Activated naive CD4-positive, alpha-beta T cell treated with anti-CD3 and anti-CD28 coated beads, Interleukin-2, amount 50 U/mL, for 16 hours (primary cell): ENCODE data around the gene CXXC4.

Source experiments
- DNase-seq: peaks from one replicate; pipeline ENCODE4 v3.0.0-alpha.2; 2020

CXXC4 gene

GRCh38 chr4:104486716-104487504 is 7.8 kb downstream of the CXXC4 start:
- DNase-seq = no peak

- no peak for DNase-seq
Measured at GRCh38 chr4:104475652-104476051, 19.0 kb downstream of the CXXC4 start.

GRCh38 chr4:104472766-104473165 is 21.9 kb downstream of the CXXC4 start:
- DNase-seq = no peak

- no peak for DNase-seq
Measured at GRCh38 chr4:104470770-104471169, 23.9 kb downstream of the CXXC4 start.

GRCh38 chr4:104469794-104470193 is 24.9 kb downstream of the CXXC4 start:
- no peak for DNase-seq

- DNase-seq = no peak
Measured at GRCh38 chr4:104465619-104466018, 29.1 kb downstream of the CXXC4 start.

GRCh38 chr4:104465201-104465600 is 29.5 kb downstream of the CXXC4 start:
- DNase-seq = no peak

GRCh38 chr4:104462641-104463040 is 32.1 kb downstream of the CXXC4 start:
- no peak for DNase-seq

GRCh38 chr4:104457308-104457981 is 37.2 kb downstream of the CXXC4 start:
- DNase-seq = no peak

GRCh38 chr4:104451573-104451972 is 43.1 kb downstream of the CXXC4 start:
- DNase-seq = no peak

GRCh38 chr4:104449537-104449936 is 45.2 kb downstream of the CXXC4 start:
- DNase-seq = no peak

- DNase-seq = no peak
Measured at GRCh38 chr4:104447294-104447693, 47.4 kb downstream of the CXXC4 start.

- DNase-seq = no peak
Measured at GRCh38 chr4:104446431-104447278, 48.0 kb downstream of the CXXC4 start.

- no peak for DNase-seq
Measured at GRCh38 chr4:104444685-104445084, 50.0 kb downstream of the CXXC4 start.

GRCh38 chr4:104436542-104436941 is 58.2 kb downstream of the CXXC4 start:
- no peak for DNase-seq

GRCh38 chr4:104429150-104429741 is 65.4 kb downstream of the CXXC4 start:
- no peak for DNase-seq

- no peak for DNase-seq
Measured at GRCh38 chr4:104425948-104426347, 68.7 kb downstream of the CXXC4 start.

GRCh38 chr4:104424989-104425388 is 69.7 kb downstream of the CXXC4 start:
- no peak for DNase-seq

- no peak for DNase-seq
Measured at GRCh38 chr4:104424475-104424941, 70.2 kb downstream of the CXXC4 start.

GRCh38 chr4:104421566-104421965 is 73.1 kb downstream of the CXXC4 start:
- DNase-seq = no peak

GRCh38 chr4:104420766-104421165 is 73.9 kb downstream of the CXXC4 start:
- DNase-seq = no peak
